B cell (primary cell): ENCODE results near the gene TRA2A. TPM values are rescaled to one million over a fixed set of nuclear protein-coding genes. Genes with fewer than 3 reads are reported as not detected.

ENCODE experiments used
- ATAC-seq: fragments of 200-7000 bp; cut with Tn5 transposase; one replicate; pipeline ENCODE4 v1.10.0; 2021; ENCODE audit warnings: low read depth, mild to moderate bottlenecking, moderate number of reproducible peaks, moderate library complexity
- CTCF ChIA-PET: fragments of 350-600 bp; sonication (Branson Sonifier 250); formaldehyde crosslinking; loops from one replicate; lab custom pipeline; 2021; ENCODE audit warnings: antibody characterized with exemption, inconsistent platforms; lab: Charles Lee
- POLR2A ChIA-PET: fragments of 350-600 bp; sonication (Branson Sonifier 250); formaldehyde crosslinking; loops from one replicate; lab custom pipeline; 2021; ENCODE audit warnings: antibody characterized with exemption; lab: Charles Lee
- DNase-seq: peaks from one replicate; pipeline ENCODE4 v3.0.0; 2013
- H2AFZ ChIP-seq: 2 replicates; pipeline ENCODE4 v1.6.1; 2012; ENCODE audit warnings: mild to moderate bottlenecking, low read depth, low read length; ENCODE audit not compliant: insufficient read depth, poor library complexity, severe bottlenecking
- H3K27ac ChIP-seq, 2 donors: 1 replicate in 1 of 2; 2 replicates in 1 of 2; pipeline ENCODE4 v1.5.1; 2012 to 2013; ENCODE audit warnings: low read length in 2 of 2, mild to moderate bottlenecking in 2 of 2, moderate library complexity in 1 of 2
- H3K27me3 ChIP-seq, 4 experiments: fragments of 200-600 bp in 1 of 4; sonication (generic) in 1 of 4; replicated peaks in 1 of 4; 1 replicate in 2 of 4; 2 replicates in 2 of 4; pipeline versions ENCODE4 v1.6.1 to v1.7.0; 2013 to 2016; ENCODE audit warnings: low read length in 3 of 4, mild to moderate bottlenecking in 2 of 4, mixed read lengths in 1 of 4, moderate library complexity in 1 of 4; ENCODE audit not compliant: insufficient read depth in 4 of 4, control insufficient read depth in 3 of 4; ENCODE audit errors: control extremely low read depth in 1 of 4
- H3K36me3 ChIP-seq, 2 experiments: replicated peaks in 1 of 2; 1 replicate in 1 of 2; 2 replicates in 1 of 2; pipeline versions ENCODE4 v1.6.1 to v1.7.1; 2013; ENCODE audit warnings: low read length in 1 of 2; ENCODE audit not compliant: insufficient read depth in 2 of 2, control insufficient read depth in 1 of 2; ENCODE audit errors: control extremely low read depth in 1 of 2, extremely low read depth in 1 of 2
- H3K4me1 ChIP-seq, 2 donors: fragments of 200-600 bp in 1 of 2; sonication (generic) in 1 of 2; 1 replicate in 1 of 2; 2 replicates in 1 of 2; pipeline versions ENCODE4 v1.5.1 to v1.6.1; 2013 to 2017; ENCODE audit warnings: low read length in 2 of 2; ENCODE audit not compliant: control insufficient read depth in 2 of 2, insufficient read depth in 2 of 2
- H3K4me2 ChIP-seq: replicated peaks from 2 replicates; pipeline ENCODE3; 2012; ENCODE audit warnings: mild to moderate bottlenecking, low read depth, low read length; ENCODE audit not compliant: poor library complexity, severe bottlenecking
- H3K4me3 ChIP-seq, 5 experiments: fragments of 200-600 bp in 1 of 5; sonication (generic) in 1 of 5; 1 replicate in 3 of 5; 2 replicates in 2 of 5; pipeline versions ENCODE4 v1.5.1 to v1.7.0; 2011 to 2016; ENCODE audit warnings: low read length in 4 of 5, mild to moderate bottlenecking in 4 of 5, low read depth in 2 of 5, control low read depth in 1 of 5, moderate library complexity in 1 of 5; ENCODE audit not compliant: insufficient read depth in 1 of 5; ENCODE audit errors: control extremely low read depth in 1 of 5, extremely low read depth in 1 of 5
- H3K79me2 ChIP-seq: fragments of 200-600 bp; sonication (generic); one replicate; pipeline ENCODE4 v1.6.0; 2016; ENCODE audit warnings: low read length; ENCODE audit not compliant: control insufficient read depth, insufficient read depth
- H3K9ac ChIP-seq: fragments of 200-600 bp; sonication (generic); 2 replicates; pipeline ENCODE4 v1.6.1; 2017; ENCODE audit warnings: mild to moderate bottlenecking, low read length, moderate library complexity
- H3K9me3 ChIP-seq, 3 donors: one replicate each; pipeline versions ENCODE4 v1.6.1 to v1.7.1; 2013; ENCODE audit warnings: low read length in 2 of 3; ENCODE audit not compliant: control insufficient read depth in 2 of 3, insufficient read depth in 1 of 3; ENCODE audit errors: control extremely low read depth in 1 of 3
- H4K20me1 ChIP-seq: 2 replicates; pipeline ENCODE4 v1.6.0; 2012; ENCODE audit warnings: mild to moderate bottlenecking, low read length; ENCODE audit not compliant: insufficient read depth, control insufficient read depth, poor library complexity, severe bottlenecking
- H3K27ac Mint-ChIP-seq: one replicate; pipeline ENCODE4 v1.8.0; 2021; ENCODE audit warnings: mixed read lengths
- H3K27me3 Mint-ChIP-seq: one replicate; pipeline ENCODE4 v1.8.0; 2021; ENCODE audit warnings: mixed read lengths
- H3K4me1 Mint-ChIP-seq: one replicate; pipeline ENCODE4 v1.8.0; 2021; ENCODE audit warnings: mixed read lengths
- H3K4me3 Mint-ChIP-seq: one replicate; pipeline ENCODE4 v1.8.0; 2021; ENCODE audit warnings: mixed read lengths
- H3K9me3 Mint-ChIP-seq: one replicate; pipeline ENCODE4 v1.8.0; 2022; ENCODE audit warnings: mixed read lengths; ENCODE audit not compliant: insufficient read depth
- CTCF ChIP-seq: fragments of 200-600 bp; IDR thresholded peaks from one replicate; pipeline ENCODE4 v1.8.0; 2022; ENCODE audit warnings: antibody characterized with exemption, mild to moderate bottlenecking
- EZH2 ChIP-seq: IDR thresholded peaks from 2 replicates; pipeline ENCODE4 v1.6.1; 2012; ENCODE audit warnings: borderline replicate concordance, low read depth, mild to moderate bottlenecking, moderate library complexity, low read length; ENCODE audit not compliant: insufficient read depth, poor library complexity, severe bottlenecking
- WGBS: methylation state at CpG from one replicate; pipeline ENCODE4 v1.1.5; 2013; ENCODE audit warnings: missing lambda C conversion rate; ENCODE audit not compliant: insufficient coverage; 5-methylcytosine and 5-hydroxymethylcytosine counted together
- intact Hi-C: fragments of 100-400 bp; cut with micrococcal nuclease; formaldehyde crosslinking; loops from one replicate; pipeline ENCODE4 v1.10.0; 2022
- polyA plus RNA-seq: library from polyadenylated mRNA; depleted of rRNA; stranded (reverse); fragments of >200 nt; gene quantifications from 2 replicates; pipeline ENCODE4 v1.2.3, GENCODE V29; 2012
- total RNA-seq, 2 donors: library from RNA; stranded (reverse); fragments of 120-200 nt in 1 of 2; gene quantifications; 1 replicate in 1 of 2; 2 replicates in 1 of 2; pipeline versions ENCODE4 v1.2.3 to v1.2.4, GENCODE V29; 2013 to 2022

Gene TRA2A
- total and polyA plus RNA-seq, 2 donors (not counting 1 experiment from before 2014, with no cell fraction given), result 107 to 173 TPM

GRCh38 chr7:23468526-23469149, 63.1 kb downstream of the TRA2A start:
- DNase-seq (no peak), ATAC-seq (no peak)
- Histone ChIP-seq H3K4me1 (peaks cover 47 to 56% of the 10 kb centered on the region in 2 donors), H3K9ac (peak overlapping the region; percentile 59), H3K4me3 (peak overlapping the region; percentile 36 to 86 (median 53)), H3K79me2 (no peaks in the 10 kb centered on the region), H3K36me3 (peaks cover 0 to 1% of the 10 kb centered on the region in 2 experiments), H4K20me1 (peaks cover 13% of the 10 kb centered on the region), H3K27me3 (peaks cover 0 to 77% (median 65%) of the 10 kb centered on the region in 4 experiments), H2AFZ (peak overlapping the region; percentile 72), H3K27ac (peak overlapping the region in 1 of 2 donors; percentile 4), H3K4me2 (peak overlapping the region; percentile 89), H3K9me3 (peaks cover 0 to 33% (median 4%) of the 10 kb centered on the region in 3 donors)
- 2% methylated on average over 48 of the region's 48 CpGs for WGBS
- peaks cover 54% of the 10 kb centered on the region for H3K27me3 Mint-ChIP-seq
- H3K4me1 Mint-ChIP-seq, result peaks cover 40% of the 10 kb centered on the region
- CTCF ChIA-PET, result interaction anchor here (1.5 to 2.1 kb wide), 2 partner anchors 55 to 123 kb away, joined by 3 to 5 read pairs; no protein-coding TSS in a partner anchor
- intact Hi-C loops, result no loop called here
- H3K9me3 Mint-ChIP-seq, result no peaks in the 10 kb centered on the region
- POLR2A ChIA-PET, result interaction anchor here (0.9 kb wide), 1 partner anchor 78 kb away, joined by 4 read pairs; no protein-coding TSS in a partner anchor
- TF ChIP-seq EZH2 (peak; percentile 90), CTCF (no peak)
- peak overlapping the region; percentile 80 for H3K4me3 Mint-ChIP-seq
- peak overlapping the region; percentile 83 for H3K27ac Mint-ChIP-seq
